GM12801 (cell line): Measurements from ENCODE around the gene STK38L.

Experiments used
- TF ChIP-seq, protein P1 (sequence below): IDR thresholded peaks from one replicate; pipeline ENCODE4 v1.5.1; 2011; ENCODE audit warnings: control low read depth; ENCODE audit not compliant: insufficient read length; ENCODE audit errors: extremely low read depth

Gene STK38L

GRCh38 chr12:27355486-27355885 lies 111.4 kb downstream of the STK38L start:
- TF ChIP-seq, protein P1, sequence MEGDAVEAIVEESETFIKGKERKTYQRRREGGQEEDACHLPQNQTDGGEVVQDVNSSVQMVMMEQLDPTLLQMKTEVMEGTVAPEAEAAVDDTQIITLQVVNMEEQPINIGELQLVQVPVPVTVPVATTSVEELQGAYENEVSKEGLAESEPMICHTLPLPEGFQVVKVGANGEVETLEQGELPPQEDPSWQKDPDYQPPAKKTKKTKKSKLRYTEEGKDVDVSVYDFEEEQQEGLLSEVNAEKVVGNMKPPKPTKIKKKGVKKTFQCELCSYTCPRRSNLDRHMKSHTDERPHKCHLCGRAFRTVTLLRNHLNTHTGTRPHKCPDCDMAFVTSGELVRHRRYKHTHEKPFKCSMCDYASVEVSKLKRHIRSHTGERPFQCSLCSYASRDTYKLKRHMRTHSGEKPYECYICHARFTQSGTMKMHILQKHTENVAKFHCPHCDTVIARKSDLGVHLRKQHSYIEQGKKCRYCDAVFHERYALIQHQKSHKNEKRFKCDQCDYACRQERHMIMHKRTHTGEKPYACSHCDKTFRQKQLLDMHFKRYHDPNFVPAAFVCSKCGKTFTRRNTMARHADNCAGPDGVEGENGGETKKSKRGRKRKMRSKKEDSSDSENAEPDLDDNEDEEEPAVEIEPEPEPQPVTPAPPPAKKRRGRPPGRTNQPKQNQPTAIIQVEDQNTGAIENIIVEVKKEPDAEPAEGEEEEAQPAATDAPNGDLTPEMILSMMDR: no peak

GRCh38 chr12:27355979-27356378 lies 111.9 kb downstream of the STK38L start:
- TF ChIP-seq, protein P1: no peak

DNA sequence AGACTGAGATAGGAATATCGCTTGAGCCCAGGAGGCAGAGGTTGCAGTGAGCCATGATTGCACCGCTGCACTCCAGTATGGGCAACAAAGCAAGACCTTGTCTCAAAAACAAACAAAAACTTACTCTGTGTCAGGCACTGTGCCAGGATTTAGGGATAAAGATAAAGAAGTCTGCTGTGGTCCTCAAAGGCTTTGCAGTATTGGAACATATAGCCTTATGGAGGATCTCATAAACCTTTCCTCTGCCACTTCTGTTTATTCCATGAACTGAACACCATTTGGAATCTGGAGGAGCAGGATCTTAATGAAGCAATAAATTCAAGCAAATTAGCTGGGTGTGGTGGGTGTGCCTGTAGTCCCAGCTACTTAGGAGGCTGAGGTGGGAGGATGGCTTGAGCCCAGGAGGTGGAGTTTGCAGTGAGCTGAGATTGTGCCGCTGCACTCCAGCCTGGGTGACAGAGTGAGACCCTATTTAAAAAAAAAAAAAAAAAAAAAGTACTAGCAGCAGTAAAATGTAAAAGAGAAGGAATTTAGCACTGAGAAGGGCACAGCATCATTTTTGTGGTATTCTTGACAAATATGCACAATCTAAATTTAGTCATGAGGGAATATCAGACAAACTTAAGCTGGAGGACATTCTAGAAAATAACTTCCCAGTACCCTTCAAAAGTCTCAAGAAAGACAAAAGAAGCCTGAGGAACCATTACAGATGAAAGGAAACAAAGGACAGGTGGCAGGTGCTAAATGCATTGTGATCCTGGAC lies 115.7 kb downstream of the STK38L start:
- TF ChIP-seq, protein P1: no peak

- TF ChIP-seq, protein P1: no peak
Observed at GRCh38 chr12:27361372-27361771, 117.3 kb downstream of the STK38L start.

DNA sequence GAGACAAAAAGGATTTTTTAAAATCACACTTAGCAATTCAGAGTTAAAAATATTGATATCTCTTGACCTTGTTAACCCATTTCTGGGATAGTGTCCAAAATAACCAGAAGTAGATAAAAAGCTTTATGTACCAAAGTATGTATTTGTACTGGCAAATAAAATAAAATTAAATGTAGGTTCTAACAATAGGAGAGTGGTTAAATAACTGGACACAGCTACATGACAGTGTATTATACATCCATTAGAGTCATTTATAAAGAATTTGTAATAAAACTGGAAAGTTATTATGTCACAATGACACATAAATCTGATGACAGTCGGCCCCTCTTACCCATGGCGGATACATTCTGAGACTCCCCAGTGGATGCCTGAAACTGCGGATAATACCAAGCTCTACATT lies 122.5 kb downstream of the STK38L start:
- TF ChIP-seq, protein P1: no peak

- TF ChIP-seq, protein P1: no peak
Observed at GRCh38 chr12:27367078-27367477, 123.0 kb downstream of the STK38L start.
